Breast epithelium (tissue), 3 donors: ENCODE measurements around the gene HUS1B.

ENCODE experiments used
- CTCF ChIP-seq, 3 donors: fragments of 450-650 bp; IDR thresholded peaks; one replicate each; pipeline ENCODE4 v1.5.1; 2016 to 2017; ENCODE audit warnings: antibody characterized with exemption in 3 of 3, mild to moderate bottlenecking in 3 of 3, moderate library complexity in 3 of 3
- POLR2A ChIP-seq: fragments of 450-650 bp; IDR thresholded peaks from one replicate; pipeline ENCODE4 v1.6.1; 2016; ENCODE audit warnings: antibody characterized with exemption, mild to moderate bottlenecking, moderate library complexity
- POLR2AphosphoS5 ChIP-seq, 3 donors: sonication (generic); formaldehyde crosslinking; IDR thresholded peaks; one replicate each; pipeline ENCODE4 v1.6.1; 2017; ENCODE audit warnings: antibody characterized with exemption in 3 of 3

GRCh38 chr6:689223-689622, 32.3 kb upstream of the HUS1B start:
- TF ChIP-seq CTCF (IDR thresholded peaks at IDR 0.05) (no peak), POLR2A (no peak), POLR2AphosphoS5 (IDR thresholded peaks at IDR 0.05) (no peak)
